HUDEP-2 (cell line): ENCODE results near the gene ADRA2B.
A peak's percentile ranks its signal among the peaks of the same experiment; 100 is the strongest.
"Not testable (repeated sequence)": the region's sequence is repeated elsewhere in the genome, so short reads cannot be mapped to it uniquely, and the experiment has no call there.

Experiments
- DNase-seq, 76 experiments: peaks; one replicate each; lab custom pipeline; 2025; ENCODE audit not compliant: unreplicated experiment in 76 of 76; lab: John Stamatoyannopoulos, UW

ADRA2B gene

DNA sequence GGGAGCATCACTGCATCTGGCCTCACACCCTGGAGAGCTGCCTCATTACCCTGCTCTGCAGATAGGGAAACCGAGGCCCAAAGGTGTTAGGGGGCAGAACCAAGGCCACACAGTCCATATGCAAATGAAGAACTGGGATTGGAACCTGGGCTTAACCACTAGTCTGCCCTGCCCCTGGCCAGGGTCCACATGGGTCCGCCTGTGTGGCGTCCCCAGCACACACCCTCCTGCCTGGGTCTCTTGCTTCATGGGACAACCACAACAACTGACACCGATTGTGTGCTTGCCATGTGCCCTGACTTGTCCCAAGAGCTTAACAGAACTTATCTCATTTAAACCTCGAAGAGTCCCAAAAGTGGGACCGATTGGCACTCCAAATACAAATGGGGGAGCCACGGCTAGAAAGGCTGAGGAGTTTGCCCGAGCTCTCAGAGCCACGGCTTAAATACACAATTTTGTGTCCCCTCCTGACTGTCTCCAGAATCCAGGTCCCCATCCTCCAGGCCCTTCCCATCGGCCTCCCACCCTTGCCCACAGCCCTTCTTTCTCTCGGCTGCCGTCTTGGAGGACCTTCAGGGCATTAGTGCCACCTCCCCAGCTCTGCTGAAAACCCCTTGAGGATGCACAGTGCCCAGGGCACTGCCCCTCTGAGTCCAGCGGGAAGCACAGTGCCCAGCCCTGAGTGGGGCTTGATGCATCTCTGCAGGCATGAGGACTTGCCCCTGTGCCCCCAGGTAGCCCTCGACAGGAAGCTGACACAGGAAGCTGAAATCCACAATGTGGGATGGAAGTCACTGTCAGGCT lies 34.6 kb upstream of the ADRA2B start:
- no peak for DNase-seq

DNA sequence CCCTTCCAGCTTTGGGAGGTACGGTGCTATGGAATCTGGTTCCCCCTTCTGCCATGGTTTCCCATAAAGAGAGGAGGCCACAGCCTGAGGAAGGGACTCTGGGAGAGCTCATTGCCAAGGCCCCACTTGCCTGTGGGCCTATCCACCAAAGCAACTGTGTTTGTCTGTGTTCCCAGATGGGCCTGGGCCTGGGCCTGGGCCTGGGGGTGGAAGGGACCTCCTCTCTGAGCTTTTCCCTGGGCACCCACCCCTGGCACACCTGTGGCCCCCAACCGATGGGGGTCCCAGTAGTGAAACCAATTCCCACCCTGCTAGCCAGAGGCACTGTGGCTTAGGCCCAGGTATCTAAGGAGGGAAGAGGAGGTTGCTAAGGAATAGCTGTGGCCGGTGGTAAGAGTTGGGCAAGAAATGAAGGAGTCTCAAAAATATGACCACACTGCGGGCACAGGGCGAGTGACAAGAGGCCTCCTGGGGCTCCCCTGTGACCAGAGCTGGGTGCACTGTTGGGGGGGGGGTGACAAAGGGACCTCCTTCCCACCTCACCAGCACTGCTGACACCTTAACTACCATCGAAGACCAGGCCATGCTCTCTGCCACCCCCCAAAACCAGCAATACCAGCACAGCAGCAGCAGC lies 33.8 kb upstream of the ADRA2B start:
- no peak for DNase-seq

DNA sequence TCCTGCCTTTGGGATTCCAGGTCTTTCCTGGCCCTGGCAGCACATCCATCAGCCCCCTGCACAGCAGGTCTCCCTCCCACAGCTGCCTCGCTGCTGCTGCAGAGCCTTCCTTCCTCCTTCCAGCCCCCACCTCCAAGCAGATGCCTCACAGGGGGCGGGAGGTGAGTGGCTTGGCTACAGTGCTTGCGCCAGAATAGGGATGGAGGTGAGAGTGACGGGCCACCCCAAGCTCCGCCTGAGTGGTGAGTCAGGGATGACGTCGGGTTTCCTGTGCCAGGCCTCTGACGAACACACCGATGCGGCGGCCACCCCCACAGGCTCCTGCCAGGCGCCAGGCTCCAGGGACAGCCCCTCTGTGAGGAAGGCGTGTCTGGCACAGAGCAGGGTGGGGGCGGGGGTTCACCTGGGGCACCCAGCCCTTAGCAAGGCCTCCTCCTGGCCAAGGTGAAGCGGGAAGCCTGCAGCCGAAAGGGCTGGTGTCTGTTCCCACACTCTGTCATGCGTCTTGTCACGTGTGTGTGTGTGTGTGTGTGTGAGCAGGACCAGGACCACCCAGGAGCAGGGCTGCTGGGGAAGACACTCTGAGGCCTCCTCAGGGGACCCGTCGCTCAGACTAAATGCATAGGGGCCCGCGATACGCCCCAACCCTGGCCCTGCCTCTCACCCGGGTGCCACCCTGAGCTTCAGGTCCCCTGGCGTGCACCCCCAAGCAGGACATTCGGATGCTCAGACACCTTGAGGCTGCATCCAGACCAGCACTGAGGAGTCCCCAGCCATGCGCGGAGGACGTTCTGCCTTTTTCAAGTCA lies 32.2 kb upstream of the ADRA2B start:
- peak in 60 of 76 experiments; percentile 2 to 76 (median 46) for DNase-seq

DNA sequence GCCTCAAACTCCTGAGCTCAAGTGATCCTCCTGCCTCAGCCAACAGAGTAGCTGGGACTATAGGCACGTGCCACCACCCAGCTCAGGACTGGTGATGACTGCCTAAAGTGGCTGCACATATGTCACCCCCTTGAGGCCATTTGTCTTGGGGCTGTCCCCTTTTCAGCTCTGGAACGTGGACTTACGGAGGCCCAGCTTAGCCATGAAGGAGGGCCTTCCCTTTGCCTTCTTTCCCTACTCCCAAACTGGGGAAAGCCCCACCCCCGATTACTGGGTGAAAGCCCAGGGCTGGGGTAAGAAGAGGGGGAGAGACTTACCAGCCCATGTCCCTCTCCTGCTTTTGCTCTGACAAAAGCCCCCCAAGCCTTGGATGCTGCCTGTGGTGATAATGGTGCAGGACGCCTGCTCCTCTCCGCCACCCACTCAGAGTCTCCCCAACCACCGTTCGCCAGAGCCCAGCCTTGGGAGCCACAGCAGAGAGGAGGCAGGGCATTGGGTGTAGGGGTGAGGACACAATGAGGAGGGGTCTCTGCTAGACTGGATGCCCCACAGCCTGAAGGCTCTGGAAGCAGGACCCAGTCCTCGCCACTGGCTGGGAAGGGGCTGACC lies 31.3 kb upstream of the ADRA2B start:
- DNase-seq: peak in 13 of 76 experiments; percentile 8 to 46 (median 20)

DNA sequence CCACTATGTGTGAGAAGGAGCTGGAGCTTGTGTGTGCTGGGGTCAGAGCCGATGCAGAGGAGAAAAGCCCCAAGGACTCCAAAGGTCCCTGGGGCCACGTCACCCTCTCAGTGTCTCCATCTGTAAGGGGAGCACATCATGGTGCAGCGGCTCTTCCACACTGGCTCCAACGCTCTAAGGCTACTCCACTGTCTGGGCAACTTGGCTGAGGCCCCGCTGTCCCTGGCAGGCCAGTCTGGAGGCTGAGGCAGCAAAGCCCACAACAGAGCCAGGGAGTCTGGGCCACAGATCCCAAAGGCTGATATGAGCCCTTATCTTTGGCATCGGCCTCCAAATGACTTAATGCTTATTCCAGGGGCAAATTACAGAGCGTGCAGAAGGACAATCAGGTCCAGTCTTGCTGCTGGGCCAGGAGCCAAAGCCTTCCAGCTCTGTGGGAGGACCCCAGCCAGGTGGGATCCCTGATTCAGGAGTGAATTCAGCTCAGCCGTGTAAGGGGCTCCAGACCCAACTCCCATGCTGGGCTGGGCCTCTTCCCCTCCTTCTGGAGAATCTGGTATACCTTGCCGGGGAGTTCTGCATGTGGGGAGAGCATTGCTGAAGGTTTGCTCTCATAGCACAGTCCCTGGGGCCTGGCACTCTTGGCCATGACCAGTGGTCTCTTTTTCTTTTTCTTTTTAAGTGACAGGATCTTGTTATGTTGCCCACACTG lies 30.7 kb upstream of the ADRA2B start:
- peak in 3 of 76 experiments; percentile 19 to 40 (median 23) for DNase-seq

DNA sequence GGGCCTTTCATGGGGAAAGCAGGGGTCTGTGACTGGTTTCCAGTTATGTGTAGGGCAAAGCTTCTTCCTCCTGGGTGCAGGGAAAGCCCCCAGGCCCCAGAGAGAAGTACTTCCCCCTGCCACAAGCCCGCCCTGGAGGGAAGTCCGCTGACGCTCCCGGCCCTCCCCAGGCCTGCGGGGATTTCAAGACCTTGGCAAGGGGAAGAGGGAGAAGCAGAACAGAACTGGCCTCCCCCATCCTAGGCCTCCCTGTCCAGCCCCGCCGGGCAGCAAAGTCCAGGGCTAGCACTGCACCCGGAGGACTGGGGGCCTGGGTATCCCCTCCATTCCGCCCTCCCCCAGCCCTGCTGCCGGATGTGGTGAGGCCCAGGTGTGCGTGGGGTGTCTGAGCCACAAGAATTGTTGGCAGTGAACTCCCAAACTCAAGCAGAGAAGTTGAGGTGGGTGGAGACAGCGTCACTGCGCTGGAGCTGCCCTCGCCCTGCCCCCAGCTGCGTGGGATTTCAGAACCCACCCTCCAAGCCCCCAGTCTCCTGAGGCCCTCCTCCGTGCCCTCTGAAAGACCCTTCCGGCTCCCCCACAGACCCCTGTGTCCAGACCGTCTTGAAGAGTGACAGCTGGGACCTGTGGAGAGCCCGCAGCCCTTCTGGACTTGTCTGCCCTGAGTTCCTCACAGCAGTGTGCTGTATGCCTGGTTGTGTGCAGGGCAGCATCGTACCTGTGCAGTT lies 29.9 kb upstream of the ADRA2B start:
- peak in 28 of 76 experiments; percentile 13 to 68 (median 28) for DNase-seq

DNA sequence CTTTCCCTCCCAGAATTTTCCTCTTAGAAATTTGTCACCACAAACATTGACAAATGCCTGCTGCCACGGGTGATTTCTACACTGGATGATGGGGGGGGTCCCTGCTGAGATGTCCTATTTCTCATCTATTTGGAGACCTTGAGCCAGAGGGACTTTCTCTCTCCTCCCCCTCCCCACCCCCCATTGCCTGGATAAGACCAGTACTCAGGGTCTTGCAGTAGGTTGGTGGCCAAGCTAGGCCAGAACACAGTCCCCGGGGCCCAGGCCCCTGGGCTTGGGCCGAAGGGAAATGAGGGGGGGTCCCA lies 29.4 kb upstream of the ADRA2B start:
- DNase-seq: no peak

DNA sequence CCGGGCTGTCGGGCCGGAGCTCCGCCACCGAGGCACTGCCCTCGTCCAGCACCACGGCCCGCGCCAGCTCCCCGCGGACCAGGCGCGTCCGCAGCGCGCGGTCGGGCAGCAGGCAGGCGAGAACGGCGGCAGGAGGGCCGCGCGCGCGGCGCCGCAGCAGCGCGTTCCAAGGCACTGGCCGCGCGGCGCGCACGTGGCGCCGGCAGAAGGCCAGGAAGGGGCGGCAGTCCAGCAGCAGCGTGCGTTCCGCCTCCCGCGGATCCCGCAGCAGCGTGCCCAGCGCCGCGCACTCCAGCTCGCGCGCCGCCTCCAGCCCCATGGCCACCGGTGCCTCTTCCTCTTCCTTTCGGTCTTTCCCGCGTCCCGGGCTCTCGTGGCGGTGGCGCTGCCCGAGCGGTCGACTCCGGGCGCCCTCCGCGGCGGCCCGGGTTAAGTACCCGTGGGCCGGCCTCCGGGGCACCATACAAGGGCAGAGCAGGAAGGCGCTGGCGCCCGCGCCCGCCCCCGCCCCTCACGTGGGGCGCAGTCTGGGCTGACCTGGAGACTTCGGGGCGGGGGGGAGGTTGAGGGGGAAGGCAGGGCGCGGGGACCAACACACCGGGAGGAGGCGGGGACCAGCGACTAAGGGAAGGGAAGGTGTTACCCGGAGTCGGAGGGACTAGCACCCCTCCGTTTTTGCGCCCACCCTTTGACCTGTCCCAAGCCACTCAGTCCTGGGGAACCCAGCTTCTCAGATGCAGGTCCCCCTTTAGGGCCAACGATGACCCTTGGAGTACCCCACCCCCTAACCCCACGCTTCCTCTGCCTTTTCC lies 28.9 kb upstream of the ADRA2B start, which contains the start of gene DUSP2:
Gene DUSP2 (minus strand): TSS at position 405 of the 812 bp plus-strand sequence. CDS start 86 bp downstream, at position 319.
- DNase-seq: peak in 74 of 76 experiments; percentile 9 to 88 (median 75)

DNA sequence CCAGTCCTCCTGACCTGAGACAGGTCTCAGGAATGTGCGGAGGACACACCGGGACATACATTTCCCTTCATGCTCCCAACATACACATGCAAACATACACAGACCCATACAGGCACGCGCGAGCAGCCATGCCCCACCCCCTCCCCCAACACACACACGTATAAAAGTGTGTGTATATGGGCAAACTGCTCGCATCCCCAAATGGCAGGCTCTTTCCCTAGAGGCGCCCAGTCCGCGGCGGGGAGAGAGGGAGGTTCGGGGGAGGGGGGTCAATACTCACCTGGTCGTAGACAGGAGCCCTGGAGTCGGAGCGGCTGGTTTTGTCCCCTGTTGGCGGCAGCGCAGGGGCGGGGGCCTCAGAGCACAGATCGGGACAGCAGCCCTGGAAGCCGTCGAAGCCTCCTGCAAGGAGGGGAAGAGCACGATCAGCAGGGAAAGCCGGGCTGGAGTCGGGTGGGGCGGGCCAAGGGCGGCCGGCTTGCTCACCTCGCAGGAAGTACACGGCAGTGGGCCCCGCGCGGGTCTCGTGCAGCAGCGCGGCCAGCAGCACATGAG lies 28.2 kb upstream of the ADRA2B start:
- peak in 15 of 76 experiments; percentile 10 to 54 (median 38) for DNase-seq

DNA sequence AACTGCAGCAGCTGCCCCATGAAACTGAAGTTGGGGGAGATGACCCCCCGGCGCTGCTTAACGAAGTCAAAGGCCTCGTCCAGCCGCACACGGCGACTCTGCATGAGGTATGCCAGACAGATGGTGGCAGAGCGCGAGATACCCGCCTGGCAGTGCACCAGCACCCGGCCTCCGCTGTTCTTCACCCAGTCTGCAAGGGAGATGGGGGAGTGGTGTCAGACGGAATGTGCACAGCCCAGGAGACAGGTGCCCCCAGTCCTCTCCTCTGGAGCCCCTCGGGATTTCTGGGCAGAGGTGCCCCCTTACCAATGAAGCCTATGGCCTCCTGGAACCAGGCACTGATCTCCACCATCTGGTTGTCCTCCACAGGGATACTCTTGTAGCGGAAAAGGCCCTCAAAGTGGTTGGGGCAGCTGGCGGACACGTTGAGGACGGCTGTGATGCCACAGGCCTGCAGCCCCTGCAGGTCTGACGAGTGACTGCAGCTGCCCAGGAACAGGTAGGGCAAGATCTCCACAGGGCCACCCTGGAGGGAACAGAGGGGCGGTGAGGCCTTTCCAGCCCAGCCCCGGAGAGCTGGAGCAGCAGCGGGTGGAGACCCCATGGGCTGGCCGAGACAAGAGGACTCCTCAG lies 27.6 kb upstream of the ADRA2B start:
- DNase-seq: peak in 22 of 76 experiments; percentile 11 to 54 (median 24)

DNA sequence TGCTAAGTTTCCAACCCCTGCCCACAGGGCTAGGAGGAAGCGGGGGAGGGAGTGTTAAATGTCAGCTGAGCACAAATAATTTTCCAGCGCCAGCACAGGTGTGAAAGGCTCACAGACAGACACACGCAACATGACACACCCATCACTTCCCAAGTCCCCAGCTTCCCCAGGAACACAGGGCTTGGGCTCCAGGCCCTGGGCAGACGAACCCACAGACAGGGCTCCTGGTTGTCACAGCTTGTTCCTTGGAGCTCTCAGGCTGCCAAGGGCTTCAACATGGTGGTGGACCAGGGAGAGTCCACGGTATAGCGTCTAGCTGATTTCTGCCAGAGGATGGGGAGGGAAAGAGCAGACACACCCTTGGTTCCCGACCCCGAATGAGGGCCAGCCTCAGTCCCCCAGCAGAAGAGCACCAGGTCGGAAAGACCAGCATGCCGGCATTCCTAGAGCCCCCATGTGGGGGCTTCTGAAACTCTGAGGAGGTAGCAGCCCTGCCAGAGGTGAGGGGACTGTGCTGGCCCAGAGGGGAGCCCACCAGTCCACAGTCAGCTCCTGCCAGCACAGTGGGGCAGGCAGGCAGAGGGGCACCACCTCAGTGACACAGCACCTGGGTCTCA lies 27.0 kb upstream of the ADRA2B start:
- no peak for DNase-seq

DNA sequence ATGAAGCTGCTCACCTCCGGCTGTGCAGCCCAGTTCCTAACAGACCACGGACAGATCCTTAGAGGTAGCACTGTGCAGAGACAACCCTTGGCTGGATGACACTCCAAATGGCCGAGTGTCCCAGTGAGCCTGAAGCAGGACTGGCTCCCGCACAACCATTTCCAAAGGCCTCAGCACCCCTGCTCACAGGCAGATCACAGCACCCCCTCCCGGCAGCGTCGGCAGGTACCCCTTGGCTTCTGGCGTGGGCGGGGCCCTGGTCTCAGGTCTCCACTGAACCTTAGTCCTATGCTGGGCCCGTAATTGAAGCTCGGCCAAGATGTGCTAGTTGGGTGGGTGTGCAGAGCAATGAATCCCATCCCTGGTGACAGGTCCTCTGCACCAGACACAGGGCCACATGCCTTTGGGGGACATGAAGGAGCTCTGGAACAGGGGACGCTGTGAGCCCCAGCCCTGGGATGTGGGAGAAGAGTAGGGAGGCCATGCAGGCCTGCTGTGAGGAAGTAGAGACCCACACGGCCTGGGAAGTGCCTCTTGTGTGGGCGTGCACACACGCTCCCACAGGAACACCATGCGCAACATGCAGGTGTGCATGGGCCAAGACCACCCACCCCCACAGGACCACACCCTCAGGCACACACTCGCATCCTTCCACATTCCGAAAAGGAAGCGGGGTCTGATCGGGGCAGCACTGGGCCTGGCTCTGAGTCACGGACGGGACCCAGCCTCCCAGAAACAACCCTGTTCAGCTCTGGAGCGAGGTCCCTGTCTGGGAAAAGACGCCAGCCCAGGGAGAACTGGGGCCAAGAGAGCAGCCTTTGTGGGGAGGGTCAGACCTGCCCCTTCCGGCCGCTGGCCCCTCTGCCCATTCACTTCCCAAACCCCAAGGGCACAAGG lies 26.1 kb upstream of the ADRA2B start:
- DNase-seq: peak in 7 of 76 experiments; percentile 19 to 58 (median 34)

DNA sequence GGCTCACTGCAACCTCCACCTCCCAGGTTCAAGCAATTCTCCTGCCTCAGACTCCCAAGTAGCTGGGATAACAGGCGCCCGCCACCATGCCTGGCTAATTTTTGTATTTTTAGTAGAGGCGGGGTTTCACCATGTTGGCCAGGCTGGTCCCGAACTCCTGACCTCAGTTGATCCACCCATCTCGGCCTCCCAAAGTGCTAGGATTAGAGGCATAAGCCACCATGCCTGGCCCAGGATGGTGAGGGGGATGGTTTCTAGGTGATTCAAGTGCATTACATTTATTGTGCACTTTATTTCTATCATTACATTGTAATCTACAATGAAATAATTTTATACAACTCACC lies 25.2 kb upstream of the ADRA2B start:
- DNase-seq: not testable (repeated sequence)

DNA sequence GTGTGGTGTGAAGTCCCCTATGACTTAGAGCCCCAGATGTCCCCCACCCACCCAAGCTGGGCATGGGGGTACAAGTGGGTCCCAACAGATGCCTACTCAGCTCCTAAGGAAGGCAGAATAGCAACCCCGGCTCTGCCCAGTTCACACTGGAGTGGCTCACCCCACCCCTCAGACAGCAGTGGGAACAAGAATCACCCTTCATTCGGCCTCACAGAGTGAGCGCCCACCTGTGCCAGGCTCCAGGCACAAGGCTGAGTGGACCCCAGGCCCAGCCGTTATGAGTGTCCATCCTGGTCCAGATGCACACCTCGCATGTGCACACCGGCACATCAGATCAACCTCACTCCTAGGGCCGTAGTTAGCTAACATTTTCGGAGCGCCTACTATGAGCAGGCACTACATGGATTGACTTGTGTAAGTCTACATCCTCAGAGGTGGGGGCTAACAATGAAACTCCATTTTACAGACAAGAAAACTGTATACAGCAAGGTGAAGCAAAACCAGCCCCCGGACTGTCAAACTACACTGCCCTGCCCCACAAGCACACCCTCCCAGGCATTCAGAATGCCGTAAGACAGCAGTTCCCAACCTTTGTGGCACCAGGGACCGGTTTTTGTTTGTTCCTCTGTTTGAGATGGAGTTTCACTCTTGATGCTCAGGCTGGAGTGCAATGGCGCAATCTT lies 24.7 kb upstream of the ADRA2B start:
- DNase-seq: no peak

DNA sequence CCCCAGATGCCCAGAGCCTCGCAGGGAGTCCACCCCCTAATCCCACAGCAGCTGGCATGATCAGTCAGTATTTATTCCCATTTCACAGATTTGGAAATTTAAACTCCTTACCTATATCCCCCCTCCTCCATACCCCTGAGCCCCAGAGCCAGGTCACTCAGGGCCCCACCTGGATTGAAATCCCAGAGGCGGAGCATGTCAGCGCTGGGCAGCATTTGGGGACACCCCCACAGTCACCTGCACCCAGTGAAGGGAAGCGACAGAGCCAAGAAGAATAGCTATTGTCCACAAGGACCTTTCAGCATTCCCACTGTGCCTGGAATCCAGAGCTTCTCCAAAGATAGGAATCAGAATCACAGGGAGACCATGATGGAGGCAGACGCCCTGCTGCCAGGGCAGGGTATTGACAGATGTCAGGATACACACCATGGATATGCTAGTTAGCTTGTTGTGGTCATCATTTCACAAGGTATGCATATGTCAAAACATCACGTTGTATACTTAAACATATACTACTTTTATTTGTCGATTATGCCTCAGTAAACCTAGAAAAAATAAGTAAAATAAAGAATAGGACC lies 22.9 kb upstream of the ADRA2B start:
- DNase-seq: no peak
